ENCODE data around the gene SHD. TPM values are rescaled to one million over a fixed set of nuclear protein-coding genes. Genes with fewer than 3 reads are reported as not detected.

Gene SHD
- total and polyA plus RNA-seq, 2 donors (not counting 3 experiments of a cell fraction or from before 2014, with no cell fraction given): not detected

- no peaks in the 10 kb centered on the region for H3K27me3 ChIP-seq (ENCODE audit: control insufficient read depth in 2 of 2, insufficient read depth in 2 of 2, low read length in 2 of 2)
- CTCF ChIA-PET: no interaction called here
- intact Hi-C loops (cut with micrococcal nuclease): no loop called here
- H3K79me2 ChIP-seq (ENCODE audit: control insufficient read depth, insufficient read depth, low read length): no peaks in the 10 kb centered on the region
- H3K4me1 ChIP-seq (ENCODE audit: control insufficient read depth, extremely low read depth, insufficient read depth, low read length): no peaks in the 10 kb centered on the region
- no peak for TF ChIP-seq POLR2AphosphoS5 (IDR thresholded peaks at IDR 0.05; ENCODE audit: insufficient read depth, low read depth, low read length)
- TF ChIP-seq MYC (IDR thresholded peaks at IDR 0.05; ENCODE audit: low read depth, low read length): no peak
- TF ChIP-seq EZH2 (IDR thresholded peaks at IDR 0.05; ENCODE audit: borderline replicate concordance, low read depth, low read length, severe bottlenecking): no peak
- TF ChIP-seq FOS (IDR thresholded peaks at IDR 0.05; ENCODE audit: borderline replicate concordance, insufficient read depth, low read length): no peak
- TF ChIP-seq POLR2A (IDR thresholded peaks at IDR 0.05; ENCODE audit: low read depth, low read length): no peak
- no peak for TF ChIP-seq MAX (IDR thresholded peaks at IDR 0.05; ENCODE audit: insufficient read depth, insufficient read length)
- no peak for TF ChIP-seq GATA2 (IDR thresholded peaks at IDR 0.05; ENCODE audit: insufficient read depth, insufficient read length, low read depth, low read length)
- TF ChIP-seq CTCF (IDR thresholded peaks at IDR 0.05; ENCODE audit: extremely low read depth in 1 of 2, insufficient read depth in 1 of 2, low read depth in 1 of 2, low read length in 2 of 2): no peak
- TF ChIP-seq JUN (IDR thresholded peaks at IDR 0.05; ENCODE audit: borderline replicate concordance, insufficient read depth, insufficient read length, low read depth): no peak
- dilution Hi-C loops (cut with MboI; ENCODE audit: extremely low pct_ligation_motif_present, low sequenced_read_pairs): no loop called here
- H3K4me2 ChIP-seq (ENCODE audit: insufficient read depth, low read length): no peak overlapping the region
- POLR2A ChIA-PET: no interaction called here
- no peaks in the 10 kb centered on the region for H3K9me1 ChIP-seq (replicated peaks; ENCODE audit: control insufficient read depth, extremely low read depth, insufficient read depth, low read length)
- H3K9me3 ChIP-seq (replicated peaks; ENCODE audit: control insufficient read depth, insufficient read depth, low read length): no peaks in the 10 kb centered on the region
- FAIRE-seq (no peak), DNase-seq (ENCODE audit: low read depth, low spot score) (no peak)
- H2AFZ ChIP-seq (ENCODE audit: low read depth, low read length): no peak overlapping the region
- no TSS peak for BruUV-seq (replicated peaks)
- no peaks in the 10 kb centered on the region for H4K20me1 ChIP-seq (replicated peaks; ENCODE audit: control insufficient read depth, extremely low read depth, insufficient read depth, low read length)
- H3K9ac ChIP-seq (replicated peaks; ENCODE audit: extremely low read depth, insufficient read depth, low read length): no peak overlapping the region
- H3K36me3 ChIP-seq (ENCODE audit: control insufficient read depth in 2 of 2, extremely low read depth in 1 of 2, insufficient read depth in 2 of 2, low read length in 2 of 2): no peaks in the 10 kb centered on the region
- H3K27ac ChIP-seq (ENCODE audit: insufficient read depth, low read depth, low read length): no peak overlapping the region
- no peak overlapping the region for H3K4me3 ChIP-seq (replicated peaks in 1 of 3; ENCODE audit: insufficient read depth in 1 of 3, low read depth in 1 of 3, low read length in 3 of 3)
These were observed 9.2 kb downstream of the SHD start for GRCh38 chr19:4288091-4288777.
